HG02938 (cell line): ENCODE data around the gene CYGB.

ENCODE experiments used
- ATAC-seq: cut with Tn5 transposase; IDR thresholded peaks from one replicate; pipeline ENCODE4 v1.9.1; 2021; ENCODE audit warnings: mild to moderate bottlenecking, moderate library complexity; ENCODE audit not compliant: unreplicated experiment

The CYGB gene

DNA sequence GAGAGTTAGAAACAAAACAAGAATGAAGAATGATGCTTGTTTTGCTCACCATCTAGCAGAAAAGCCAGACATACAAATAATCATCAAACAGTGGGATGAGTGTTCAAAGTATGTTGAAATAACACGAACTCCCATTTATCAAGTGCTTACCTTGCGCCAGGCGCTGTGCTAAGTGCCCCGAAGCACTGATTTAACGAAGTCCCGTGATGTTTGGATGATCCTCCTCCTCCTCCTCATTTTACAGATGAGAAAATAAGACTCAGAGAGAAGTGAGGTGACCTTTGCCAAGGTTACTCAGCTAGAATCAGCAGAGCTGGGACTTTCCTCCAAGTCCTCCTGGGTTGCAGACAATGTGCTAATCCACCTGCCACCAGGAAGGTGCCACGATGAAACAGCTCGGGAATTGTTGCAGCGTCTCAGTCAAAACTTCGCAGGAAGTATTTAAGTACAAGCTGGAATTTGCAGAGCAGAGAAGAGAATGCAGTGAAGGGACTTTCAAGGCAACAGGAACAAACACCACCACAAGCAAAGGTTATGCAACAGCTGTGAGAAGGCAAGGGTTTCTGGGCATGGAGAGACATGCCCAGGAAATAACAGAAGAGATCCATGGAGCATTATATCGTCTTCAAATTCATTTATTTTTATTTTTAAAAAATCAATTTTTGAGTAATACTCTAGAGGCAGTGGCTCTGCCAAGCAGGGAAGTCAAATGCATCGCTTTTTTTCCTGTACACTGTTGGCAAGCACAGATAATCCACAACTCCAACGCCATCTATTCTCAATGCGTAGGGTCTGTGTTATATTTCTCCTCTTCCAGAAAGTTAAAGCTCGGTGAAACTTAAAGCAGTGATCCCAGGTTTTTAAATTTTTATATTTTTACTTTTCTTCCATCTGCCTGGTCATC is 13.5 kb upstream of the CYGB start:
- ATAC-seq: no peak

- no peak for ATAC-seq
Measured at GRCh38 chr17:76549539-76549938, 12.0 kb upstream of the CYGB start.

GRCh38 chr17:76549215-76549518 is 11.7 kb upstream of the CYGB start:
- no peak for ATAC-seq

DNA sequence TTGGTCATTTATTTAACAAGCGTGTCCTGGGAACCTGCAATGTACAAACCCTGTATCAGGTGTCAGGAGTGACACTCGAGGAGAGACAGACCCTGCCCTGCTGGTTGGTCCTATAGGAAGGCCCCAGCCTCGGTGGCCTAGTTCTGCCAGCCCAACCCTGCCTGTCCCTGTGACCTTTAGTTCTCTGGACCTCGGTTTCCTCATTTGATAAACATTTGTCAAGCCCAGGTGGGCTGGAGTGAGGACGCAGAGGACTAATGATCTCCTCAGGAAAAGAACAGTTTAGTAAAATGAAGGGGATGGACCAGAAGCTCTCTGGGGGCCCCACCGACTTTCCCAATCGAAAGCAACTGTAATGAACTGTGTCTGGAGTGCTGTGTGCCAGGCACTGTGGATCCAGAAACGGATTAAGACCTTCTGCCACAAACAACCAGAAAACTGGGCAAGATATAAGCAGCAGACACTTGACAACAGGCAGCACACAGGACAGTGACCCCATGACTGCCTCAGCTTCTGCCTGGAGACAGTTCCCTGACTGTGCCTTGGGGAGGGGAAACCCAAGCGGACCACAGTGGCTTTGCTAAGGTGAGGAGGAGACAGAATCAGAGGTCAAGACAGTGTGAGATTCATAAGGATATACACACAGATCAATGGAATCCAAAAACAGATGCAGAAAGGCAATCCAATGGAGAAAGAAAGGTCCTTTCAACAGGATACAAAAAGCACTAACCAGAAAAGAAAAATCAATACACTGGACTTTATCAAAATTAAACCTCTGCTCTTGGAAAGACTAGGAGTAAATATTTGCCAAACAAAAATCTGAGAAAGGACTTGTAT is 11.1 kb upstream of the CYGB start:
- no peak for ATAC-seq

DNA sequence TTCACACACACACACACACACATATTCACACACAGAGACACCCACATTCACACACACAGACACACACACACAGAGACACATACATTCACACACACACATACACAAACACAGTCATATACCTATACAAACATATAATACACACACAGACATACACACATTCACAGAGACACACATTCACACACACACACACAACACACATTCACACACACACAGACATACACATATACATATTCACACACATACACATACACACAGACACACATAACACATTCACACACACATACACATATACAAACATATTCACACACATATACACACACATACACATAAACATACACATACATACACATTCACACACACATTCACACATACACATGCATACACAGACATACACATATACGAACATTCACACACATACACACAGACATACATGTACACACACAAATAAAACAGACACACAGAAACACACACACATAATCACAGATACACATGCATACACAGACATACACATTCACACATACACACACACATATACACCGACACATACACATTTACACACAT is 10.2 kb upstream of the CYGB start:
- ATAC-seq: no peak

GRCh38 chr17:76547183-76547641 is 9.7 kb upstream of the CYGB start:
- ATAC-seq: no peak

DNA sequence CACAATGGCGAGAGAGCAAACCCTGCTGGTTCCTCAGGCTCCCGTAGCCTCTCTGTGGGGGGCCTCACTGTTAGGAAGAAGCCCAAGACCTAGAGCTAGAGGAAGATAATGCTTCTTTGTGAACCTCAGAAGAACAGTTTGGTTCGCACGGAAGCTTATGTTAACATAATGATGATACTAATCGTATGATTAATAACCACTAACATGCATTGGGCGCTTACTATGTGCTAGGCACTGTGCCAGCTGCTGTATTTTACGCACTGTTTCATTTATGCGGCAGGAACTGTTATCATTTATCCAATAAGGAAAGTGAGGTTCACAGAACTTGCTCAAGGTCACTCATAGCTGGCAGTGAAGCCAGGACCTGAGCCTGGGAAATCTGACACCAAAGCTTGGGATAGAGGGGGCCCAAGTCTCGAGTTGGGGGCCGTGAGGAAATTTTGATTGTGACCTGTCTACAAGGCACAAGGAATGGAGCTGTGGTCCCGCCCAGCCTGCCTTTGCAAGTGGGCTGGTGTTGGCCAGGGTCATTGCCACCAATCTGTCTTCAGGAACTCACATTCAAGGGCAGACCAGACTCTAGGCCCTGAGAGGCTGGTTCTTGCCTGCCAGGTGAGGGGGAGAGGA is 9.2 kb upstream of the CYGB start:
- ATAC-seq: no peak

DNA sequence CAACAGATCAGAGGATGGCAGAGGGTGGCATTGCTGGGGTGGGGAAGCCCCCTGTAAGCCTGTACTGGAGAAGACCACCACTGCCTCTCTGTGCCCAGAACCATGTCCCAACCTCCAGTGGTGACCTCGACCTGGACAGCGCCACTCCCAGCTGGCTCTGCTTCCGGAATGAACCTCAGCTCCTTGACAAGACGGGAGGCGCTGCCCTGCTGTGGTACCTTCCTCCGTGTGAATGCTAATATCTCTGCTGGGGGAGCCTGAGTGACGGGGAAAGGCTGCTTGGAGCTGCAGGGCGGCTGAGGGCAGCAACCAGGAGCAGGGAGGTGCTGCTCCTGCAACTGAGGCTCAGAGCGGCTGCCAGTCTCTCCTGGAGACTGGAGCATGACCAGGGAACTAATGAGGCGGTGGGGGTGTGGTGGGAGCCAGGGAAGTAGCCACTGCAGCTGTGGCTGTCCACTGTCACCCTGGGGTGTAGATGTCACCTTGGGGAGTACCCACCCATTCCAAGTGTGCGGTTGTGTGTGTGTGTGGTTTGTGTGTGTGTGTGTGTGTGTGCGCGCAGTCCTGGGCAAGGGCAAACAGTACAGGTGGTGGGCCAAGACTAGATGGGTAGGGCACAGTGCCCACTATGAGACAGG is 8.5 kb upstream of the CYGB start:
- ATAC-seq: no peak

GRCh38 chr17:76544546-76545365 is 7.2 kb upstream of the CYGB start:
- no peak for ATAC-seq

DNA sequence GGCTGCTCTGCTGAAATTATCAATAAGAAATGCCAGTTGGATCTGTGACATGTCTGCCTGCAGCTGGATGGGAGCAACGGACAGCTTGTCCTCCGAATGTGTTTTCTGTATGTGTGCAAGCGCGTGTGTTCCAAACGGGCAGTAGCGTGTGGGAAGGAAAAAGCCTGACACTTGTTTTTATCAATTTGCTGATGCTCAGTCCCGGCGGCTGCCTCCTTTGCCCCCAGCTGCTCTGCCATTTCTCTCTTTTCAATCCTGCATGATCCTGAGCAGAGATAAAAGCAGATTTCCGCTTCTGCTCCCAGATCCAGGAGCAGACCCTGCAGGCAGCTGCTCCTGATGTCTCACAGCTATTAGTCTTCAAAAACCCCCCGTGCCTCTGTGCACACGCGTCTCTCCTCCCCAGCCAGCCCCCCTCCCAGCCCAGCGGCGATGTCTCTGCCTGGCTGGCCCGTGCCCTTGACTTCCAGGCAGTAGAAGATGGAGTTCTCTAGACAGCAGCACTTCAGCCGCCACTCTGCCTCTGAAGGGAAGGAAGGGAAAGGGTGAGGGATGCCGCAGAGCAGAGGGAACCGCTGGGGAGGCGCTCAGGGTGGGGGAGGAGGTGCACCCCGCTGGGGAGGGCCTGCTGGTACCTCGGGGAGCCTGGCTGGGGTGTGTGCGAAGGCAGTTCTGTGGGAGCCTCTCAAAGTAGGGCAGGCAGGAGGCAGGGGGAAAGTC is 6.5 kb upstream of the CYGB start:
- no peak for ATAC-seq

- ATAC-seq: no peak
Measured at GRCh38 chr17:76543482-76543825, 5.9 kb upstream of the CYGB start.

DNA sequence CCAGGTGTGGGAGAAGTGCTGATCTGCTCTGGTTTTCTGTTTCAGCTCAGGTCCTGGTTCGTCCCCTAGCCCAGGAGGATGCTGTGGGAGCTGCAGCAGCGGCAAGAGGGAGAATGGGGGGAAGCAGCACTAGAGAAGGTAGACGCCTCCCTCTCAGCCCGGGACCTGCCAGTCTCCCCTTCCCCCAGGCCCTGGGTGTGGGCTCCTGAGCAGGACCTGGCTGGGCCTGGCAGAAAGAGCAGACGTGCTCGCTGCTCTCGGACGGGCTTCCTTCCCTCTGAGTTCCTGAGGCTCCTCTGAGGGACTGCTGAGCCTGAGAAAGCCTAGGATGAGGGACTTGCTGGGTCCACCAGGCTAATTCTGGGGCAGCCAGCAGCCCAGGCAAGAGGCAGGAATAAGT is 5.5 kb upstream of the CYGB start:
- ATAC-seq: no peak

DNA sequence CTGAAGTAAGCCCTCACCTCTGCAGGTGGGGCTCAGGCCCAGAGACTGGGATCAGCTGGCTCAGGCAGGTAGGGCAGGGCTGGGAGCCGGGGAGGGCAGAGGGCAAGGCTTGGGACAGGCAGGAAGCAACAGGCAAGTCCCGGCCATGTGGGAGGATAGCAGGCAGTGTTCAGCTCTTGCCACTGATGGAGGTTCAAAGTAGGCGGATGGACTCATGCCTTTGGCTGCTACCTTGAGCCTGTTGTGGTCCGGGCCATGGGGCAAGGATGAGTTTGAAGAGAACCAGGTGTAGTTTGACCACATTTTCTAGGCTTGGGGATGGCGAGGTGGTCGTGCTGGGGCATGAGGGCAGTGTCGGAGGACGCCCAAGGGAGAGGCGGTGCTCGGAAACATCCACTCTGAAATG is 5.1 kb upstream of the CYGB start:
- ATAC-seq: no peak

DNA sequence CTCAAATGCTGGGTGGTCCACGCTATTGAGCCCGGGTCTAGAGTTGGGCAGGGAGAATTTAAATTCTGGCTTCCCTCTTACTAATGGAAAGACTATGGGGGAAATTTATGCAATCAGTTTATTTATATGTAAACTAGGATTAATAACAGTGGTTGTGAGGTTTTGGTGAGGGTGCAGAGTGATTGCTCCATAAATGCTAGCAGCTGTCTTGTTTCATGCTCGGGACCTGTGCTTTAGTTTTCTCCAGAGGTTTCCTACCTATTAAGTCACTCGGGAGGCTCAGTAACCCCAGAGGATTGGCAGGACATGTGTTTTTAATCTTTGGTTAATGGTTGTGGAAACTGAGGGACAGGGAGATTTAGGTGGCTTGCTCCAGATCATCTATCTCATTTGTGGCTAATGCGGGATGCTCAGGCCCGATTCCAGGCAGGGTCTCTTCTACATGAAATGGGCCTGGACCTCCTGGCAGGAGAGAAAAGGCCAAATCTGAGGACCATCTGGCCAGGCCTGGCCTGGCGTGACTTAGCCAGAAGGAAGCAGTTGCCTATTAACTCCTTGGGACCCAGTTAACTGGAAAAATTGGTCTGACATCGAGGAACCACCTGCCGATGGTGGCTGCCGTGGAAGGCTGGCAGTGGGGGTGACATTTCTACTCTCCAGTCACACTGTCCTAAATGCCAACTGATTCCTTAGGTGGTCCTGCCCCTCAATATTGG is 4.4 kb upstream of the CYGB start:
- ATAC-seq: no peak

DNA sequence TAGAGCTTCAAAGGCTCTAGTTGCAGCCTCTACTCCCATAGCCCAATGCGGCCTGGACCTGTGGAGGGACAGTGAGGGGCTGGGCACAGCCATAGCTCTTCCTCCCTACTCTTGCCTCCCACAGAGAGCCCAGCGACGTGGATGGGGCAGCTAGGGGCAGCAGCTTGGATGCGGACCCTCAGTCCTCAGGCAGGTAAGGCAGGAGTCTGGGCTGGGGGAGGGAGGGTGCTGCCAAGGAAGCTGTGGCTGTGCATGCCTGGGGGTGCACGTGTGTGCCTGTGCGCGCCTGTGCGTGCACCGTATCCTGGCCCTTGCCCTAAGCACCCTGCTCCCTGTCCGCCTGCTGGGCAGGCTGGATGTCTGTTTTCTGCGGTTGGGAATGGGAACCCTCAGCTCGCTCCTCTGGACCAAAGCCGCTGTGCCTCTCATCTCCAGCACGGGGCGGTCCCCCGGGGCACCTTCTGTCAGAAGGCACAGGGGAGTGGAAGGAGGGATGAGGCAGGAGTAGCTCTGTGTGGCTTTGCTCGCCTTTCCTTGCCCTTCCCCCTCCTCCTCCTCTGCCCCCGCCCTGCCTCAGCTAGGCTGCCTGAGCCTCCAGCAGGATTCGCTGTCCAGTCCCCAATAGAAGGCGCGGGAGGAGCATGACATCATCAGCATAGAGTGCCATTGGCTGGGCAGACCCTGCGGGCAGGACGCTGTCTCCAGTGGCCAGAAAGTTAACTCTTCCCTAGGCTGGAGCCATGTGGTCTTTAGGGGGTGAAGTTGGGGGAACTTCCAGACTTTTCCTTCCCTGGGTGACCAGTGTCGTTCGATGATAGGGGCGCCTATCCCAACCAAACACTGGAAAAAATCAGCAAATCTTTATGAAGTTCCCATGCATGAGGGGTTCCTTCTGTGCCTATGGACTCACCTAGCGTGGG is 3.1 kb upstream of the CYGB start:
- no peak for ATAC-seq

GRCh38 chr17:76539631-76540271 is 2.2 kb upstream of the CYGB start, which contains the start of gene PRCD:
Gene PRCD (plus strand): TSS chr17:76540044. CDS start chr17:76540142, 98 bp downstream.
- no peak for ATAC-seq

GRCh38 chr17:76538941-76539570 is 1.5 kb upstream of the CYGB start:
- no peak for ATAC-seq
